Testis (tissue), 3 donors: Measurements from ENCODE around the gene TMEM164. TPM values are rescaled to one million over a fixed set of nuclear protein-coding genes. Genes with fewer than 3 reads are reported as not detected.

Experiments used
- DNase-seq: peaks from one replicate; pipeline ENCODE4 v3.0.0-alpha.2; 2019
- H3K27ac ChIP-seq, 2 donors: fragments of 200-600 bp; sonication (generic); one replicate each; pipeline ENCODE4 v1.5.1; 2019
- H3K27me3 ChIP-seq: fragments of 200-600 bp; sonication (generic); one replicate; pipeline ENCODE4 v1.5.1; 2019
- H3K36me3 ChIP-seq: fragments of 200-600 bp; sonication (generic); one replicate; pipeline ENCODE4 v1.5.1; 2017; ENCODE audit warnings: low read depth; ENCODE audit errors: missing control alignments
- H3K4me1 ChIP-seq: fragments of 200-600 bp; sonication (generic); one replicate; pipeline ENCODE4 v1.5.1; 2019
- H3K4me3 ChIP-seq, 2 donors: fragments of 200-600 bp; sonication (generic); one replicate each; pipeline ENCODE4 v1.5.1; 2017 to 2019
- H3K9me3 ChIP-seq: fragments of 200-600 bp; sonication (generic); one replicate; pipeline ENCODE4 v1.5.1; 2017
- POLR2A ChIP-seq: fragments of 450-650 bp; IDR thresholded peaks from one replicate; pipeline ENCODE4 v1.6.1; 2017; ENCODE audit warnings: antibody characterized with exemption, mild to moderate bottlenecking, moderate library complexity
- WGBS, 2 donors: methylation state at CpG; one replicate each; pipeline ENCODE4 v1.1.5; 2018; 5-methylcytosine and 5-hydroxymethylcytosine counted together
- intact Hi-C: fragments of 100-400 bp; cut with DNase I; formaldehyde crosslinking; loops from one replicate; pipeline ENCODE4 v1.15.1; 2023; ENCODE audit warnings: low total_unique reads
- polyA plus RNA-seq: library from polyadenylated mRNA; stranded (reverse); fragments of 350-450 nt; fragmentation: Illumina TruSeq; extraction: RNeasy Lipid Tissue Mini Kit (QIAGEN cat#74804); gene quantifications from one replicate; pipeline ENCODE4 v1.2.3, GENCODE V29; 2014; ENCODE audit warnings: low read depth, low replicate concordance; ENCODE audit not compliant: insufficient read depth
- total RNA-seq, 2 donors: library from RNA; depleted of rRNA; stranded (reverse); fragments of >200 nt; gene quantifications; one replicate each; pipeline ENCODE4 v1.2.3, GENCODE V29; 2016
- TF ChIP-seq, protein P1 (sequence below), 3 experiments: fragments of 450-650 bp in 2 of 3; fragments of 200-600 bp in 1 of 3; sonication (generic) in 1 of 3; IDR thresholded peaks; one replicate each; pipeline ENCODE4 v1.5.1; 2016 to 2019; ENCODE audit warnings: antibody characterized with exemption in 3 of 3, mild to moderate bottlenecking in 2 of 3, moderate library complexity in 1 of 3

Gene TMEM164
- total and polyA plus RNA-seq, 3 donors from 2014 or later, result 7.9 to 13.9 (median 8.1) TPM

DNA sequence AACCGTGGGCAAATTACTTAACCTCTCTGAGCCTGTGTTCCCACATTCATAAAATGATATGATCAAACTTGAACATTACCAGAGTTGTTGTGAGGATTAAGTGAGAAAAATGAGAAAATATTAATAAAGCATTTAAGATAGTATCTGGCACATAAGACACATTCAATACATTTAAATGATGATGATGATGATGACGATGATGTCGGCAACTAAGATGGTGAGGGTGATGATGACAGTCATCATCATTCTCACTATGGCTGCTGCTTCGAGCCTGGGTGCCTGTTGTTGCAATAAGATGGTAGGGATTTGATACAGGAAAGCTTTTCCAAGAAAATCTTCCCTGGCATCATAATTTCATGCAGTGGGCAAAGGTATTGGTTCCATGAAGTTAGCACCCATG, 11.1 kb downstream of the TMEM164 start:
- Histone ChIP-seq H3K36me3 (no peaks in the 10 kb centered on the region), H3K27me3 (no peaks in the 10 kb centered on the region), H3K4me1 (no peaks in the 10 kb centered on the region), H3K4me3 (no peak overlapping the region), H3K9me3 (no peaks in the 10 kb centered on the region), H3K27ac (no peak overlapping the region)
- WGBS, 2 donors, result 95 to 100% methylated on average over 2 to 4 of the region's 4 CpGs
- no peak for TF ChIP-seq POLR2A
- DNase-seq, result no peak
- intact Hi-C loops, result no loop called here

DNA sequence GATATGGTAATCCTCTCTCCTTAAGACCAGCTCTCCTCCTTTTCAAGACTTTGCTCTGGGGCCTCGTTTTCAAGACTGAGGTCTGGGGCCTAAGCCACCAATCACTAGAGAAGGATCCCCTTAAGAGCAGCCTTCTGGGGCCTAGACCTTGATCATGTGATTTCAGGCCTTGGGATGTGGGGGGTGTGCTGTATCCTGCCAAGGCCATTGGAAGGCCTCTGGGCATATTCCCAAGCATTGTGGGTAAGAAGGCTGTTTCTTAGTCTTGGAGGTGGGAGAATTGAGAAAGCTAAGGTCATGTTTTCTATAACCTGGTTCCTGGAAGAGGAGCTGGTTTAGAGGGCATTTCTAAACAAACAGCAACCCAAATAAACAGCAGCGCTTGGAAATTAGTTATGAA, 12.1 kb downstream of the TMEM164 start:
- Histone ChIP-seq H3K4me1 (no peaks in the 10 kb centered on the region), H3K9me3 (no peaks in the 10 kb centered on the region), H3K36me3 (no peaks in the 10 kb centered on the region), H3K27me3 (no peaks in the 10 kb centered on the region), H3K27ac (no peak overlapping the region), H3K4me3 (no peak overlapping the region)
- TF ChIP-seq, protein P1, sequence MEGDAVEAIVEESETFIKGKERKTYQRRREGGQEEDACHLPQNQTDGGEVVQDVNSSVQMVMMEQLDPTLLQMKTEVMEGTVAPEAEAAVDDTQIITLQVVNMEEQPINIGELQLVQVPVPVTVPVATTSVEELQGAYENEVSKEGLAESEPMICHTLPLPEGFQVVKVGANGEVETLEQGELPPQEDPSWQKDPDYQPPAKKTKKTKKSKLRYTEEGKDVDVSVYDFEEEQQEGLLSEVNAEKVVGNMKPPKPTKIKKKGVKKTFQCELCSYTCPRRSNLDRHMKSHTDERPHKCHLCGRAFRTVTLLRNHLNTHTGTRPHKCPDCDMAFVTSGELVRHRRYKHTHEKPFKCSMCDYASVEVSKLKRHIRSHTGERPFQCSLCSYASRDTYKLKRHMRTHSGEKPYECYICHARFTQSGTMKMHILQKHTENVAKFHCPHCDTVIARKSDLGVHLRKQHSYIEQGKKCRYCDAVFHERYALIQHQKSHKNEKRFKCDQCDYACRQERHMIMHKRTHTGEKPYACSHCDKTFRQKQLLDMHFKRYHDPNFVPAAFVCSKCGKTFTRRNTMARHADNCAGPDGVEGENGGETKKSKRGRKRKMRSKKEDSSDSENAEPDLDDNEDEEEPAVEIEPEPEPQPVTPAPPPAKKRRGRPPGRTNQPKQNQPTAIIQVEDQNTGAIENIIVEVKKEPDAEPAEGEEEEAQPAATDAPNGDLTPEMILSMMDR (IDR thresholded peaks at IDR 0.05), result no peak
- no peak for TF ChIP-seq POLR2A
- 56 to 67% methylated on average over 1 to 2 of the region's 2 CpGs for WGBS, 2 donors
- DNase-seq, result no peak
- intact Hi-C loops, result no loop called here

DNA sequence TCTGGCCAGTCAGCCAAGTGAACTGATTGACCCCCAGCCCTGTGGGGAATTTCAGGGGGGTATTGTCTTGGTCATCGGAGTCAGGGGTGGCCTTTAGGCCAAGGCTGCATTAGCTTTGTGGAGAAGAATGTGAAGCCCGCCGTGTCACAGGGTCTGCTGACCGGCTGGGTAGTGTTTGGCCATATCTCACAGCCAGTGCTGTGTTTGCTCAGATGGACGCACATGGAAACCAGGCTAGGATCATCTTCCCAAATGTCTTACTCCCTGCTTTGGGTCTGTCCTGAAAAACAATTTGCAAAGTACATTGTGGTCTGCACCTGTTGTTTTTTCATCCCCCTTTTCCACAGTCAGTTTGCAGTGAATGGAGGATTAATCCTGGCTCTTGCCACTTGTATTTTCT, 13.0 kb downstream of the TMEM164 start:
- 20 to 100% methylated on average over 1 of the region's 5 CpGs for WGBS, 2 donors
- H3K36me3 ChIP-seq, result no peaks in the 10 kb centered on the region
- H3K9me3 ChIP-seq, result no peaks in the 10 kb centered on the region
- H3K4me3 ChIP-seq, result no peak overlapping the region
- H3K27ac ChIP-seq, result no peak overlapping the region
- H3K27me3 ChIP-seq, result no peaks in the 10 kb centered on the region
- TF ChIP-seq, protein P1 (IDR thresholded peaks at IDR 0.05), result no peak
- TF ChIP-seq POLR2A, result no peak
- intact Hi-C loops, result no loop called here
- DNase-seq, result no peak
- no peaks in the 10 kb centered on the region for H3K4me1 ChIP-seq

DNA sequence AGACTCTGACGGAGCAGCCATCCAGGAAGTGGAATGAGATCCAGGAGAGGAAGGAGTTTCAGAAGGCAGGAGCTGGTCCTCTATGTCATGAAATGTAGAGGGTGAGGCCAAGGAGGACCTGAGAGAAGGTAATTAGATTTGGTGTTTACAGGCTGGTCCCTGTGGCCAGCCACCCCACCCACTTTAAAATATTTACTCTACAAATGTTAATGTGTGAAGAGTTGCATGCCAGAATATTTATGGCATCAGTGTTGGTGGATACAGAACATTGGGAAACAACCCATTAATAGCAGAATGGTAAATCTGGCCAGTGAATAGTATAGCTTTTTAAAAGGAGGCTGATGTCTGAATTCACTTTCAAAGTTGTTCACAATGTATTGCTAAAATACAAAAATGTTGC, 17.6 kb downstream of the TMEM164 start:
- H3K4me1 ChIP-seq, result no peaks in the 10 kb centered on the region
- no peak for DNase-seq
- WGBS, 2 donors, result 78 to 81% methylated on average over 1 of the region's 1 CpG
- H3K36me3 ChIP-seq, result no peaks in the 10 kb centered on the region
- intact Hi-C loops, result no loop called here
- no peak overlapping the region for H3K27ac ChIP-seq
- TF ChIP-seq, protein P1 (IDR thresholded peaks at IDR 0.05), result no peak
- TF ChIP-seq POLR2A, result no peak
- H3K27me3 ChIP-seq, result no peaks in the 10 kb centered on the region
- no peaks in the 10 kb centered on the region for H3K9me3 ChIP-seq
- no peak overlapping the region for H3K4me3 ChIP-seq

DNA sequence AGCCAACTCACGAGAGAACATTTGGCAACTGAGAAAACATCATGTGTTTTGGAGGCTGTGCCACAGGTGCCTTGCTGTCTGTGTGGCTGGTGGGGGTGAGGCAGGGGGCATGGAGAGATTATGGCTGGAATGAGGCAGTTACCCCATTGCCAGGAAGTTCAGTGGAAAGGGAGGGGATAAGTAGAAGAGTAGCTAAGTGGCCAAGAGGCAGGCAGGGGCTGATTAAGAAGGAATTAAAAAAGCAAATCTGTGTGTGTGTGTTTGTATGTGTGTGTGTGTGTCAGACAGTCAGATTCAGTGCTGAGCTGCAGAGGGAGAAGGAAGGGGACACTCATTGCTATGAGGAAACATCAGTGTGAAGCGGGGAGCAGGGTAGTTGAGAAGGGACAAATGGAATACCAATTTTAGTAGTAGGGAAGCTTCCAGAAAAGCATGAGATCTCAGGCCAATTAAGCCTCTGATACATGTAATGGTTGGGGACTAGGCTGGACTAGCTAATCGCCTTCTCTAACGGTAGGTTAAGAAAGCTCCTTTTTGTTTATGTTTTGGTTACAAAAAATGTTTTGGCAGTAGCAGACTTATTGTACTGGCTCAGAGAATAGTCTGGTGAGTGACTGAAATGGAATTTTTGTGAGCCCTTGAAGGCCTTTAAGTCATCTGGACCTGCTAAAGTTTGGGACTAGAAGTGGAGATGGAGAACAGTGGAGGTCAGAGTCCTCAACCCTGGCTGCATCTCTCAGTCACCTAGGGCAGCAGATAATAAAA, 18.5 kb downstream of the TMEM164 start:
- H3K4me3 ChIP-seq, result no peak overlapping the region
- TF ChIP-seq POLR2A, result no peak
- TF ChIP-seq, protein P1 (IDR thresholded peaks at IDR 0.05), result no peak
- 73 to 79% methylated on average over 4 of the region's 4 CpGs for WGBS, 2 donors
- DNase-seq, result no peak
- no peaks in the 10 kb centered on the region for H3K4me1 ChIP-seq
- no peaks in the 10 kb centered on the region for H3K36me3 ChIP-seq
- H3K27ac ChIP-seq, result no peak overlapping the region
- H3K27me3 ChIP-seq, result no peaks in the 10 kb centered on the region
- intact Hi-C loops, result no loop called here
- no peaks in the 10 kb centered on the region for H3K9me3 ChIP-seq
